Measurements from ENCODE around the gene SVOP. TPM values are rescaled to one million over a fixed set of nuclear protein-coding genes. Genes with fewer than 3 reads are reported as not detected.
"Not testable (repeated sequence)": the region's sequence is repeated elsewhere in the genome, so short reads cannot be mapped to it uniquely, and the experiment has no call there.

The SVOP gene
- total RNA-seq, 4 donors from 2014 or later = under 0.01 to 0.33 (median 0.06) TPM; not detected in 1

- H3K36me3 ChIP-seq = no peaks in the 10 kb centered on the region
- 86% methylated on average over 1 of the region's 1 CpG for WGBS
- no peak for TF ChIP-seq EP300 (IDR thresholded peaks at IDR 0.05)
- TF ChIP-seq POLR2AphosphoS5 (IDR thresholded peaks at IDR 0.05) = no peak
- TF ChIP-seq CTCF (IDR thresholded peaks at IDR 0.05) = no peak
- no peak for TF ChIP-seq POLR2A (IDR thresholded peaks at IDR 0.05; ENCODE audit: low read depth)
- no peaks in the 10 kb centered on the region for H3K9me3 ChIP-seq
- H3K27me3 ChIP-seq = no peaks in the 10 kb centered on the region
- intact Hi-C loops (cut with DNase I) = loop anchor here (10.0 kb wide), 1 partner anchor 85 kb away; no protein-coding TSS in a partner anchor
- H3K4me1 ChIP-seq = peaks cover 27 to 39% (median 37%) of the 10 kb centered on the region in 4 donors
- no peak for DNase-seq (ENCODE audit: extremely low spot score)
- no peak overlapping the region for H3K27ac ChIP-seq (replicated peaks in 1 of 4)
- no peak overlapping the region for H3K4me3 ChIP-seq
Observed at GRCh38 chr12:108859923-108860291, 161.0 kb downstream of the SVOP start.

- H3K27ac ChIP-seq (replicated peaks in 1 of 4); H3K4me3 ChIP-seq; H3K9me3 ChIP-seq; DNase-seq (ENCODE audit: extremely low spot score); H3K27me3 ChIP-seq; H3K36me3 ChIP-seq; intact Hi-C loops (cut with DNase I): not testable (repeated sequence)
- 64% methylated on average over 6 of the region's 6 CpGs for WGBS
- H3K4me1 ChIP-seq = peaks cover 33 to 45% (median 43%) of the 10 kb centered on the region in 4 donors
Observed at GRCh38 chr12:108859141-108859922, 161.5 kb downstream of the SVOP start.

- intact Hi-C loops (cut with DNase I) = no loop called here
- Histone ChIP-seq H3K27ac (replicated peaks in 1 of 4) (peak overlapping the region; percentile 90 to 96 (median 92)), H3K36me3 (no peaks in the 10 kb centered on the region), H3K9me3 (no peaks in the 10 kb centered on the region), H3K4me3 (peak overlapping the region; percentile 63 to 82 (median 79)), H3K4me1 (peaks cover 41 to 53% (median 51%) of the 10 kb centered on the region in 4 donors), H3K27me3 (no peaks in the 10 kb centered on the region)
- no peak for TF ChIP-seq CTCF (IDR thresholded peaks at IDR 0.05)
- TF ChIP-seq EP300 (IDR thresholded peaks at IDR 0.05) = no peak
- no peak for TF ChIP-seq POLR2AphosphoS5 (IDR thresholded peaks at IDR 0.05)
- no peak for TF ChIP-seq POLR2A (IDR thresholded peaks at IDR 0.05; ENCODE audit: low read depth)
- DNase-seq (ENCODE audit: extremely low spot score) = no peak
- 25% methylated on average over 16 of the region's 18 CpGs for WGBS
Observed at GRCh38 chr12:108858311-108859074, 162.4 kb downstream of the SVOP start.

Small RNAs within 50 kb of the gene (small RNA-seq; reads per million reads assigned to genes)
- 0 reads per million in 3 donors for gene AC190387.1
- 0 reads per million in 3 donors for gene RNA5SP372
- gene RNU6-361P = 0 reads per million in 3 donors

Other genes with a start within 250 kb of the SVOP start
- 10 to 100 TPM; 14.1 to 40.9 (median 28.7) TPM for gene SSH1, start 163.5 kb downstream of the SVOP start, total RNA-seq
- gene DAO, start 141.0 kb downstream of the SVOP start, total RNA-seq = not detected
- 10 to 100 TPM in 3 of 4 donors, 1 to 10 TPM in 1; 6.2 to 14.6 (median 12.2) TPM for gene USP30, start 31.5 kb upstream of the SVOP start, total RNA-seq
- 10 to 100 TPM; 10.4 to 19.0 (median 13.6) TPM for gene ALKBH2, start 72.4 kb upstream of the SVOP start, total RNA-seq
- gene UNG, start 76.5 kb upstream of the SVOP start, total RNA-seq = 10 to 100 TPM; 11.2 to 18.4 (median 14.3) TPM
- gene ACACB, start 95.5 kb upstream of the SVOP start, total RNA-seq = 100 to 1,000 TPM in 2 of 4 donors, 10 to 100 TPM in 2; 59.6 to 134 (median 108) TPM